NCI-H146 treated with DMSO at 0.1 percent for 48 hours (cell line): ENCODE data around the gene PTPN14.

Experiments
- DNase-seq: peaks from one replicate; lab custom pipeline; 2025; ENCODE audit not compliant: unreplicated experiment; lab: John Stamatoyannopoulos, UW

The PTPN14 gene

DNA sequence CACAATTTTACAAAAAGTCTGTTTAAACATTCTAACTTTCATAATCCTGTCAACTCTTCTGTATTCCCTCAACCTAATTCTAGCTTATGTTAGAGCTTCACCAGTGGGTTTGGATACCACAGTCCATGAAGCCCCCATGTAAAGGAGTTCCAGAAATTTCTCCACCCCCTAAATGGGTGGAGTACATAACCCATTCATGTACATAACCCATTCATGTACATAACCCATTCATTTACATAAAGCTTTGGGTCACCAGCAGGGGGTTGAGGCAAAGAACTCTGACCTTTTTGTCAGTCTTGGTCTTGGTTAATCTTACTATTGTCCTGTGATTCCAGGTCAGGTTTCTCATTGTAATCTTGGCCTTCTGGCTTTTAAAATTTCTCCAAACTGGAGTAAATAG lies 208.9 kb downstream of the PTPN14 start:
- no peak for DNase-seq

DNA sequence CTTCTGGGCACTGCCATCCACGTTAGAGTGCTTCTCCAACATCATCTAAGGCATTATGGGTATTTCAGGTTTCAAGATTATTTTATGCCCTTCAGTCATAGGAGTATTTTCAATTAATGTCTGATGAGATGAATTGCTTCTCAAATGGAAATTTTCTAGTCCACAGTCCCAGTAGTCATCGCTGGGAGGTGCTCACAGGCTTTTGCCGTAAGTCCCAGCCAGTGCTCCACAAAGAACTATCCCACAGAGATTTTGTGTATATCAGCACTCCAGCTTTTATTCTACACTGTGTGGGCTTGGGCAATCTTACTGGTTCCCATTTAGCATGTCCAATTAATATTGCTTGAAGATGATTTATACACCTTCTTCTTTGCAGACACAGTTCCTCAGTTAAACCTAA lies 209.5 kb downstream of the PTPN14 start:
- DNase-seq: no peak

DNA sequence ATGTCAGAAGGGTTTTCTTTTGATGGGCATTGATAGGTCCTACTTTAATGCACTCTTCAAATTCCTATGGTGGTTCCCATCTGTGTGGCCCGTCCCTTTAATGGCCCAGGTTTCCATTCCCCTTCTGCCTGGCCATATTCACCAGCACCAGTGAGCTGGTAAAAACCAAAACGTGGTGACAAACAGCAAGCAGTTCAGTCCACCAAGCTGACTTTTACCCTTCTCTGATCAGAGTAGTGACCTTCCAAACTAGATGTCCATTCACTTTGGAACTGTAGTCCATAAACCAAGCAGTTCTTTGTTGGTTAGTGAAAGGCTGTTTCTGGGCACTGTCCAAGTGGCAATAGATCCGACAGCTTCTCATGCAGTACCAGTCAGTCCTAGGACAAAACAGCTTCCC lies 209.9 kb downstream of the PTPN14 start:
- DNase-seq: no peak

DNA sequence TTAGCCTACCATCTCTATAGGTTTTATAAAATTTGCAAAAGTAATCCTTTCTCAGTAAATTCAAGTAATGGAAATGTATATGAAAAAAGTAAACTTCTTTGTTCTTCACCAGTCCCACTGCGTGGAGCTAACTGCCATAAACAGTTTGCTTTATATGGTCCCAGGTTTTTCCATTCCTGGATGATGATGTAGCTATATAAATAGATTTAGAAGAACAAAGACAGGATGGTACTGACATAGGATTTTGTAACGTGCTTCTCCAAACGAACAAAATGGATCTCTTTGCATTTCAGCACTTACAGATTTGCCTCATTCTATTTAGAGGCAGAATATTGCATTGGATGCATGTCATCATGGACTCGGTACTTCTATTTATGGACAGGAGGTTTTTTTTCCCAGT lies 213.2 kb downstream of the PTPN14 start:
- no peak for DNase-seq

DNA sequence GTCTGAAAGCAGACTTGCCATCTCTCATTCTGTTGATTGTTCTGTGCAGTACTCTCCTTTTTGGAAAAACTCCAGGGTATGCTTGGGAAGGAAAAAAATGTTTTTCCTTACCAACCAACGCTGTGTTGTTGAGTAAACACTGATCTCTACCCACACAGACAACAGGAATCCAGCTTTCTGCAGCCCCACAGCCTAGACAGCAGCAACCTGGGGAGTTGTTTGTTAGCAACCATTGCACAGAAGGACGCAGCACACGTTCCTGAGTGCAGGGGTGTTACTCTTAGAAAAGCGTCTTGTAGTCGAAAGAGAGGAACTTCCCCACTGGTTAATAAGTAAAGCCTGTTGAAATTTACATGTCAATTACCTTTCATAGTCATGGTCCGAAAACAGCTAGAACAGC lies 213.9 kb downstream of the PTPN14 start:
- no peak for DNase-seq

DNA sequence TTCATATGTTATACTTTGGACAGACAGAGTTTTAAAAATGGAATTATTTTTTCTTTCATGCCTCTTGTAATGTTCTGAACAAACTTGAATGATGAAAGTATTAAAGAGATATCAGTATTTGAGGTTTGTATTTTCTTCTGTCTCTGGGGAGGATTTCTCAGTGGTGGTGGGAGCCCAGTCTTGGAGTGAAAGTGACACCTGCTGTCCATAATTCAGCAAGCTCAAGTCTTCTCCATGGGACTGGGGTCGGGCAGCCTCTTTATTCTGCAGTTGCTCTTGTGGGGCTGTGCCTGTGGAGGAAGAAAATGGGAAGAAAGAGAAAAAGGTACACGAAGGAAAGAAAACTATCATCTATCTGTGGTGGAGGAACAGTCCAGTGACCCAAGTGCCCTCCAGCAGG lies 214.4 kb downstream of the PTPN14 start:
- DNase-seq: no peak

DNA sequence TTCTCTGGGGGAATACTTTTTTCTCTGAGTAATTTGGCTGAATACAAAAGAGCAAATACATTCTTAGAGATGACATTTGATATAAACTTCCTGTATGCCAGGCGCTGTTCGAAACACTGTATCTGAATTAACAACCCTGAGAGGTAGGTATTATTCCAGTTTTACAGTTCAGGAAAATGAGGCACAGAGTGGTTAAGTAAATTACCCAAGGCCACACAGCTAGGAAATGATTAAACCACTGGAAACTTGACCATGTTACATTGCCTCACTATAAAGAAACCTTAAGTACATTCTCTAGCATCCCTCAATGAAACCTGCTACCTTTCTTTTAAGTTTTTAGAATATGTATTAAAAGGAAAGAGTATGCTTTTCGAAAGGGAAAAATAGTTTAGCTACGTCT lies 215.8 kb downstream of the PTPN14 start:
- no peak for DNase-seq

DNA sequence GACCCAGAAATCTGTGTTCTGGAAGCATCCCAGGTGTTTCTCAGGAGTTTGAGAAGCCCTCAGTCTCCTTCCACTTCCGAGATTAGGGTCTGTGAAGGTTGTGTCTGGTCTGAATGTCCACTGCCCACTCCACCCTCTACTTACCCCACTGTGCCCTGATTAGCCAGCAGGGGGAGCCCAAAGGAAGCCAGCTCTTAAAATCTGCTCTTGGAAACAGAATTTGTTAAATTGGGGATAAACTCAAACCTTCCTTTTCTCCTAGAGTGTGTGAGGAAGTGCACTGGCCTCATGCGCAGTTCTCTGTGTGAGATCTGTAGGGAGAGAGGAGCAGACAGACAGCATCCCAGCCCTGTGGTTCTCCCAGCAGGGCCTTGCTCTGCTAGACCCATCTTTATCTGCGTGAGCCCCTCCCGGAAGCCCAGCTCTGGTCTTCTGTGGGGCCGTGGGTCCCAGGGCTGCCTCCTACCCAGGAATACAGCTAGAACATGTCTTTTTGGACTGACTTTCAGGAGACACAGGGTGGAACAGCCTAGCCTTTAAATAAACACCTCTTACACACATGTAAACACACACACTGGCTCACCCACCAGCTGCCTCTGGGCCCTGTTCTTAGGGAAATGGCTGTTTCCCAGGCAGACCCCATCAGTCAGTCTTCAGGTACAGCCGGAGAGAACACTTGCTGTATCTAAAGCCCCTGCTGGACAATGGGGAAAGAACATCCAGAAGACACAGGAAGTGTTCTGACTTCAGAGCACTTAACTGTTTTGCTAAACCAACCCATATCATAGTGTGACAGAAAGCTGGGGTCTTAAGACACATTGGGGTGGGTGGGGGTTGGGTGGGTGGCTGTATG lies 218.2 kb downstream of the PTPN14 start:
- DNase-seq: no peak

DNA sequence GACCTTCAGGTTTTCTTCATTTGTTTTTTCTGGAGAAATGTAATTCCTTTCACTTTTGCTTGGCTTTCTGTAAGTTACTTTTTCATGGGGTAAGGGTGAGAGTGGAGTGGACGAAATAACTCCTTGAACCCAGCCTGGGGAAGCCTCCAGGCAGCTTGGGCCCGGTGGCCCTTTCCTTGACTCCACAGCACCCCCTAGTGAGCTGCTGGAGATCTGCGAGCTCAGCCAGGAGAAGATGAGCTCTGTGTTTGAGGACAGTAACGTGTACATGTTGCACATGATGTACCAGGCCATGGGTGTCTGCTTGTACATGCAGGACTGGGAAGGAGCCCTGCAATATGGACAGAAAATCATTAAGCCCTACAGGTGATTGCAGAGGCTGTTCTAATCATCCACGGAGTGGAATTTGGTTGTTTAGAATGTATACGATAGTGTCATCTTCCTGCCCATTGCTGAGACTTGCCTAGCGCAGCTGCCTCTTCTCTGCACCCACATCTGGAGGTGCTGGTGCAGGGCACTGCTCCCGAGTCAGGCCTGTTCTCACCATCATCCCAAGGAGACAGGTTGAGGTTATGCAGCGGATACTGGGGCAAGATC lies 219.5 kb downstream of the PTPN14 start:
- DNase-seq: no peak

DNA sequence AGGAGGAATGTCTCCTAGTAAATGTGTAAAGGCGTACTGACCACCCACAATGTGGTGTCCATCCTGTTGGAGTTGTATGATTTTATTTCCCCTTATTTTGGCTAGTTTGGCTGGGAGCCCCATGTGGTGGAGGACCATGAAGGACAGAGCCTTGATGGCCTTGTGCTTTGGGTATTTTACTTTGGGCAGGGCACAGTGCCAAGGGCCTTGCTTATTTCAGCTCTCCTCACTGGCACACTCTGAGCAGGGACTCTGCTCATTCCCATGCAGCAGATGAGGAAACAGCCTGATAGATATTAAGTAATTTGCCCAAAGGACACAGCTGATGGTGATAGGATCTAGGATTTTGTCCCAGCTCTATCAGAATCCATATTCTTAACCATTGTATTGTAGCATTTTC lies 220.2 kb downstream of the PTPN14 start:
- no peak for DNase-seq

DNA sequence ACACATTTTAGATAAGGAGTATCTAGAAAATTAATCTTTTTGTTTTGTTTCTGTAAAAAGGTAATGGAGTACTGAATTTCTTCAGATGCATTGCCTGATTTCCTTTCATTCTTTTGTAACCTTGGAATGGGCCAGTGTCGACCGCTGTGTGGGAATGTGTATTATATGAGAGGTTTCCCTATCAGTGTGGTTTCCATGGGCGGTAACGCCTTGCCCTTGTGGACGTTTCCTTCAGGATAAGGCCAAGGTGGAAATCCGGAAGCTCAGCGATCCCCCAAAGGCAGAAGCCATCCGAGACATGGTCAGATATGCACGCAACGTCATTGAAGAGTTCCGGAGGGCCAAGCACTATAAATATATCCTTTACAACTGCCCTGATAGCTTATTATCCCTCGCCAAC lies 220.7 kb downstream of the PTPN14 start:
- no peak for DNase-seq

DNA sequence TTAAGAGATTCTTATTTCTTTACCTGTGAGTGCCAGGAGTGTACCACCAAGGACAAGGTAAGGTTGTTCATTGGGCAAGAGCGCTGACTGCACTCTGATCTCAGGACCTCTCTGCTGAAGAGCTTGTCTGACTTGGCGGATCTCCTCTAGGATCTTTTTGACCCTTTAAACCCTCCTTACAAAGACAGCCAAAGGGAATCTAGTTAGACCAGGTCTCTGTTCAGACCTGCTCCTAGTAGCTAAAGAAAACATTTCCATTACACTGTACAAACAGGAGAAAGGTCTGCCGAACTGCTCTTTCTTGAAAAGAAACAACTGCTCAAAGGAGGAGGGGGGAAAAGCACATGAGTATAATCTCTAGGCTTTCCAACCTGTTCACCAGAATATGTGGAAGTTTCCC lies 221.2 kb downstream of the PTPN14 start:
- DNase-seq: no peak

DNA sequence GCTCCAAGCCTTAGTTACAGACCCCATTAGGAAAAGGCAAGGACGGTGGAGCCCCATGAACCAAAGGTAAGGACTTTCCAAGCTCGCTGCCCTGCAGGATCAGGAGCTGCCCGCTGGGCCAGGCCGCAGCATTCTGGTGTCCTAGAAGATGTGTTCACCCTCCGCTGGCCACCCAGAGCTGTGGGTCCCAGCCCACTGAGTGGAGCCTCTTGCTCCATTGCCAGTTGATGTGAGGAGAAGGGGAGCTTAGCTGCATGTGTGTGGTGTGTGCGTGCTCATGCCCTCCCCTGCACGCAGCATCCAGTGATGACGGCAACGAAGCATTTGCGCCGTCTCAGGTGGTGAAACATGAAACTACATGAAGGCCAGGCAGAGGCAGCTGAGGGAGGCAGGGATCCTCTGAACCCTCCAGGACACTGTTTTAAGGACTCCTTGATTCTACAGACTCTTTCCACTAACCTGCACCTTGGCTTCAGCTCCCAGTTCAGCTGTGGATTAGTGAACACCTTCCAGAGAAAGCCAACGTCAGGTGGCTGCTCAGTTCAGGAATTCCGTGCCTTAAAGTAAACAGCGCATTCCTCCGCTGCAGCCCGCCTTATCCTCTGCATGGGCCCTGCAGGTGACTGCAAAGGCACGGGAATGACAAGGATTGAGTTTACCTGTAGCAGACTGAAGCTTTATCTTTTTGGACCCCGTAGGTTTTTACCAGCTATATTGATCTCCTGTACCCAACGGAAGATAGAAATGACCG lies 221.8 kb downstream of the PTPN14 start:
- no peak for DNase-seq

DNA sequence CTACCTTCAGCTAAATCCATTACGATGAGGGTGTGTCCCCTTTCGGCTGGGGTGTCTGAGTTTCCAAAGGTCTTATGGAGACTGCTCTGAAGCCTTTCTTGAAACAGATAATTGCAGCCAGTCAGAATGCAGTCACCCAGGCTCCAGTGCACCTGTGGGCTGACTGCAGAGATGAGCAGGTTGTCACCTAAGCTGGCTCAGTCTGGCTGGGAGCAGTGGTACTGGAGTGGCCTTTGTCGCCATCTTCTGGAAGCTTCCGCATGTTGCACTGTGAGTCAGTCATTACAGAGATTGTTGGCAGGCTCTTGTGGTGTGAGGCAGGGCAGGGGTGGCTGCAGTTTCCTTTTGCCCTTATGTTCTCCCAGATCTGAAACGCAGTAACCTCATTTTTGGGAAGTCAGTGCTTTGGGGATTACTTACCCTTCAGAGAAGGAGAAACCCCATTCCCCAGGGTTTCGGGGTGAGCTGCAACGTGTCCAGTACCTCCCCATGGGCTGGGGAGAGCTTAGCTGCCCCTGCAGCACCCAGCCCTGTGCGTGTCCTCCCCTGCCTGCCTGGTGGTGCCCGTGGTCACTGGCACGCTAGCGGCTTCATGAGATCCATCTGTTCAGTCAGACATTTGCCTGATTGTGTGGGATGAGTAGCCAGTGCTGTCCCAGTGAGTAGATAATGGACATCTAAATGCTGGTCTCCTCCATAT lies 222.5 kb downstream of the PTPN14 start:
- peak; percentile 61 for DNase-seq

DNA sequence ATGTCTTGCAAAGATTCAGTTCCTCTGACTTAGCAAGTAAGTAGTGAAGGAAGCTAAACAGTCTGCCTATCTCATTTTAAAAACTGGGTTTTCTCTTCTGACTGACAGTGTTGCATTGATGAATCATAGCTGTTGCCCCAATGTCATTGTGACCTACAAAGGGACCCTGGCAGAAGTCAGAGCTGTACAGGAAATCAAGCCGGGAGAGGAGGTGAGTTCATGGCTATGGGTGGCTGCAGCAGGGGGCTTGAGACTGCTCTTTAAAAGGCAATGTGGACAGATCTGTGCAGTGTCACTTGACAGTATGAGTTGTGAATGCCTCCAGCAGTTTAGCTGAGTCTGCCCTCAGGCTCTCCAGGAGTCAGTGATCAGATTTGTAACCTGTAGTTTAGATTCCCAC lies 223.9 kb downstream of the PTPN14 start:
- DNase-seq: no peak

DNA sequence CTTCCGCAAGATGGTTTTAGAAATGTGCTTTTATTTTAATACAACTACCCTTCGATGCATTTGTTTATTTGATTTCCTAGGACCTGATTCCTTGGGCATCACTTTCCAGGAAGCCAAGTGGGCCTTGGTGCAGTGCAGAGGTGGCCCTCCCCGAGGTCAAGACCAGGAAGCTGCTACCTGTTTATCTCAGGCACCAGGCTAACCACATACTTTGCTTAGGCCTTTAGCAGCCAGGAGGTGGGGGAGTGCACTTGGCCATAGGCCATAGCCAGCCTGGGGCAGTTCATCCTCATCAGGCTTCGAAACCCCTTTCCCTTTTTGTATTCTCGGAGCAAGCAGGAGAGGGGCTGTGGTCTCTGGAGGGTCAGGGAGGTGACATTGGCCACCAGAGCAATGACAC lies 225.0 kb downstream of the PTPN14 start:
- no peak for DNase-seq

DNA sequence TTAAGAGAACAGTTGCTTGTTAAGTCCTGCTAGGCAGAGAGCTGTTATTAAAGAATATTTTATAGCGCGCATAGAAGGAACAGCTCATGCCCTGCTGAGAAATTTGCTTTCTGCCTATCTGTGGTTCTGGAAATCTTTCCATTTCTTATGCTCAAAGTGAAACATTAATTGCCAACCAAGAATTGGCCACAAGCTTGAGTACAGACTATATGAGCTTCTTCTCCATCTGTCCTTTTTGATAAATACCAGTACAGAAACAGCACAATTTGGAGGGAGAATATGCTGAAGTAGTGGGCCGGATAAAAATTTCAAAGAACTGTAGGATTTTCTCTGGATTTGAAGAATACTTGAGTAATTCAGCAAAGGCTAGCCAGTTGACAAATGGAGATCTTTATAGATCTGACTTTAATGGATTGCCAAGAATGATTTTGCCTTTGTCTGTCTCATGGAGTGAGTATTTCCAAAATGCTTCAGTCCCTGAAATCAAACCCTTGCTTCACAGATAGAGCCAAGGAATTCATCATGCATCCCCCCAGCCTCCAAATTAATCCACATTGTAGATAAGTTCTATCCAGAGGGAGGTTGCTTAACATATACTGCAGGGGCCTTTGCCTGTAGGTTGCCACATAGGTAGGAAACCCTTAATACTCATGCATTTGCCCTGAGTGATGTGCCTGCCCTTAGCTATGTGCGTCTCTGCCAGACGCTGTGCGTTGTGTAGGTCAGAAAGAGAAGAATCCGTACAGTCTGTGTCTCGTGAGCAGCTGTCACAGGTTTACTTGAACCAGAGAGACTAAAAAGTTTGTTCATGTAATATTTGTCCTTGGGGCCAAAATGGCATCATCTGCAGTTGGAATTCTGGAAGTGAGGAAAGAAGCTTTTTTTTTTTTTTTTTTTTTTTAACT lies 226.3 kb downstream of the PTPN14 start:
- no peak for DNase-seq

DNA sequence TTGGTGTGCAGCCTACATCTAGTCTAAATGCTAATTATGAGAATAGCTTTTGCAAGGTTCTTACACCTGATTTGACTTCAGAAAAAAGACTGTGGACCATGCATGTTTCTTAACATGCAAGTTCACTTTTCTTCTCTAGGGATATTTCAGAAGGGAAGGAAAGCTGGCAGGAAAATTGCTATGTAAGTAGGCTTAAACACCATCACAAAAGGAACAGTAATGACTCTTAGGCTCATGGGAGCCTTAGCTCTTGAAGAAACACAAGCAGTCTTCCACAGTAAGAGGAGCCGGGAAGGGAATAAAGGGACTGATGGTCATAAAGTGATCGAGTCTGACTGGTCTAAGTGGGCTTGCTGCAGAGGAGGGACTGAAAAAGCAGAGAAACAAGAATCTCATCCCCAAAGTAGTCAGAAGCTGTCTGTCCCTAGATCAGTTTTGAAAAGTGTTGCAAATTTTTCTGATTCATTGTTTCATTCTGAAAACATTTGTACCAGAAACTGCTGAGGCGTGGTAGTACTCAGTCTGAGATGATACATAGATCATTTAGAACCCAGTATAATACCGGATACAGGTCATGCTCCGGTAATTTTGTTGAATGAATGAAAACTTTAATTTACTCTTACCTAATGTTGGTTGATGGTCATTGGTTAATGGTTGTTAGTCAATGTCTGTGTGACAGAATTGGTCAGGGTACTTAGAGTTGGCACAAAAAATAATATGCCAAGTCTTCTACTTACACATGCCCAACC lies 229.5 kb downstream of the PTPN14 start:
- no peak for DNase-seq

DNA sequence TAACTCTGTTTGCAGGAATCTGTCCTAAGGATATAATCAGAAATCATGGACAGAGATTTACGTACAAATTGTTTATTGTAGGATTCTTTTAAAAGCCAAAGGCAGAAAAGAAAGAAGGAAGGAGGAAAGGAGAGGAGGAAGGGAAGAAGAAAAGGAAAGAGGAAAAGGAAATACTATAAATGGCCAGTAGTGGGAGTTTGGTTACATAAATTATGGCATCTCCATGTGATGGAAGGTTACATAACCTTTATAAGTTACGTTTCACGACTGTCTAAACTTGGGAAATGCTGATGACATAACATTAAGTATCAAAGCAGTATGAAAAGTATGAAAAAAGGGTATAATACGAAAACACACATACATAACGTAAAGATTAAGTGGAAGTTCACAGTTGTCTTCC lies 231.5 kb downstream of the PTPN14 start:
- DNase-seq: no peak
